IgD-negative memory B cell (primary cell): ENCODE results near the gene PCDH10. TPM values are rescaled to one million over a fixed set of nuclear protein-coding genes. Genes with fewer than 3 reads are reported as not detected.

Experiments
- H3K27ac Mint-ChIP-seq, 3 donors: one replicate each; pipeline ENCODE4 v1.8.0; 2020 to 2022; ENCODE audit warnings: mild to moderate bottlenecking in 3 of 3, mixed read lengths in 3 of 3, moderate library complexity in 1 of 3
- H3K27me3 Mint-ChIP-seq: one replicate; pipeline ENCODE4 v1.8.0; 2021; ENCODE audit warnings: mixed read lengths
- H3K36me3 Mint-ChIP-seq: one replicate; pipeline ENCODE4 v1.8.0; 2020; ENCODE audit warnings: mild to moderate bottlenecking, mixed read lengths
- H3K4me1 Mint-ChIP-seq, 3 donors: one replicate each; pipeline ENCODE4 v1.8.0; 2020 to 2022; ENCODE audit warnings: mixed read lengths in 3 of 3, mild to moderate bottlenecking in 1 of 3
- H3K4me3 Mint-ChIP-seq, 4 donors: one replicate each; pipeline ENCODE4 v1.8.0; 2020 to 2022; ENCODE audit warnings: mild to moderate bottlenecking in 4 of 4, mixed read lengths in 4 of 4, moderate library complexity in 3 of 4
- H3K9me3 Mint-ChIP-seq, 3 donors: one replicate each; pipeline ENCODE4 v1.8.0; 2020 to 2021; ENCODE audit warnings: mixed read lengths in 3 of 3, mild to moderate bottlenecking in 1 of 3
- polyA plus RNA-seq: library from polyadenylated mRNA; unstranded; fragments of 300-500 nt; fragmentation: Illumina TruSeq; gene quantifications from one replicate; pipeline ENCODE4 v1.2.3, GENCODE V29; 2021

Gene PCDH10
- polyA plus RNA-seq, 1 donor from 2014 or later, result not detected

- Mint-ChIP-seq H3K27ac (no peak overlapping the region), H3K4me3 (peak overlapping the region in 1 of 4 donors; percentile 83), H3K27me3 (peaks cover 48% of the 10 kb centered on the region)
Observed at GRCh38 chr4:133146574-133147241, 2.4 kb upstream of the PCDH10 start.

DNA sequence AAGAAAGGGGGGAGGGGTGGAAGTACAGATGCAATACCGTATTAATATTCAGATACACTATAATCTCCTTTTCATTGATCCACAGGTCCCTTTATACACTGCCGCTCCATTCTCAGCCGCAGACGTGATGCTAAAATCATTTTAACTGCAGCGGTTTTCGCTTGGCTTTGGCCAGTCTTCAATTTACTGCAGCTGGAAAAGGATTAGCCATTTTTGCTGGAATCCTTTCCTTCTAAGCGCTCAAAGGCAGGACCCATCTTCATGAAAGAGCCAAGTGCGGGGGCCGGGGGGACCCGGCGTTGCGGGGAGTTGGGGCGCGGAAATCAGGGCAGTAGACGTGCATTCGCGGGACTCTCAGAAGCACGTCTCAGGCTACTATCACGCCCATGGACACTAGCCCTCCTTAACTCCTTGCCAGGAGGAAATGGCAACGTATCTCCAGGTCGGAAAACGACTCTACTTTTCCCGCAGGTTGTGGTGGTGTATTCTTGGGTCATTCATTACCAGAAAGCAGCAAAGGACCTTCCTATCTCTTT is 1.7 kb upstream of the PCDH10 start:
- Mint-ChIP-seq H3K9me3 (peaks cover 0 to 2% (median 2%) of the 10 kb centered on the region in 3 donors), H3K4me1 (peaks cover 0 to 8% (median 4%) of the 10 kb centered on the region in 3 donors), H3K27ac (no peak overlapping the region), H3K27me3 (peaks cover 50% of the 10 kb centered on the region), H3K36me3 (no peaks in the 10 kb centered on the region), H3K4me3 (peak overlapping the region in 1 of 4 donors; percentile 83)

More at GRCh38 chr4:133146574-133147241, 2.4 kb upstream of the PCDH10 start:
- H3K36me3 Mint-ChIP-seq, result no peaks in the 10 kb centered on the region
- H3K9me3 Mint-ChIP-seq, result peaks cover 0 to 2% (median 2%) of the 10 kb centered on the region in 3 donors
- H3K4me1 Mint-ChIP-seq, result peaks cover 0 to 8% (median 4%) of the 10 kb centered on the region in 3 donors

- H3K9me3 Mint-ChIP-seq, result peaks cover 2 to 4% (median 2%) of the 10 kb centered on the region in 3 donors
- peak overlapping the region in 1 of 4 donors; percentile 37 for H3K4me3 Mint-ChIP-seq
- no peaks in the 10 kb centered on the region for H3K36me3 Mint-ChIP-seq
- H3K27me3 Mint-ChIP-seq, result peaks cover 53% of the 10 kb centered on the region
- H3K27ac Mint-ChIP-seq, result no peak overlapping the region
- H3K4me1 Mint-ChIP-seq, result peaks cover 0 to 8% (median 4%) of the 10 kb centered on the region in 3 donors
Observed at GRCh38 chr4:133147921-133148689, 989 bp upstream of the PCDH10 start.

- H3K27me3 Mint-ChIP-seq, result peaks cover 53% of the 10 kb centered on the region
- H3K36me3 Mint-ChIP-seq, result no peaks in the 10 kb centered on the region
- H3K4me1 Mint-ChIP-seq, result peaks cover 0 to 8% (median 4%) of the 10 kb centered on the region in 3 donors
- H3K9me3 Mint-ChIP-seq, result peaks cover 2 to 4% (median 2%) of the 10 kb centered on the region in 3 donors
- no peak overlapping the region for H3K4me3 Mint-ChIP-seq
- H3K27ac Mint-ChIP-seq, result no peak overlapping the region
Observed at GRCh38 chr4:133149364-133149695, 236 bp downstream of the PCDH10 start.

- Mint-ChIP-seq H3K9me3 (peaks cover 2 to 4% (median 2%) of the 10 kb centered on the region in 3 donors), H3K36me3 (no peaks in the 10 kb centered on the region), H3K27ac (peak overlapping the region in 1 of 3 donors; percentile 76), H3K4me3 (peak overlapping the region in 1 of 4 donors; percentile 45), H3K4me1 (peaks cover 0 to 8% (median 4%) of the 10 kb centered on the region in 3 donors), H3K27me3 (peaks cover 52% of the 10 kb centered on the region)
Observed at GRCh38 chr4:133149932-133150471, 908 bp downstream of the PCDH10 start.

- H3K9me3 Mint-ChIP-seq, result peaks cover 0 to 4% (median 2%) of the 10 kb centered on the region in 3 donors
- peaks cover 50% of the 10 kb centered on the region for H3K27me3 Mint-ChIP-seq
- H3K4me3 Mint-ChIP-seq, result peak overlapping the region in 1 of 4 donors; percentile 74
- H3K27ac Mint-ChIP-seq, result peak overlapping the region in 1 of 3 donors; percentile 76
- H3K36me3 Mint-ChIP-seq, result no peaks in the 10 kb centered on the region
- H3K4me1 Mint-ChIP-seq, result peaks cover 0 to 8% (median 4%) of the 10 kb centered on the region in 3 donors
Observed at GRCh38 chr4:133150486-133151340, 1.6 kb downstream of the PCDH10 start.

DNA sequence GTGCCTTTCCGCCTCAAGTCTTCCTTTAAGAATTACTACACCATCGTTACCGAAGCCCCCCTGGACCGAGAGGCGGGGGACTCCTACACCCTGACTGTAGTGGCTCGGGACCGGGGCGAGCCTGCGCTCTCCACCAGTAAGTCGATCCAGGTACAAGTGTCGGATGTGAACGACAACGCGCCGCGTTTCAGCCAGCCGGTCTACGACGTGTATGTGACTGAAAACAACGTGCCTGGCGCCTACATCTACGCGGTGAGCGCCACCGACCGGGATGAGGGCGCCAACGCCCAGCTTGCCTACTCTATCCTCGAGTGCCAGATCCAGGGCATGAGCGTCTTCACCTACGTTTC is 2.2 kb downstream of the PCDH10 start:
- H3K27me3 Mint-ChIP-seq, result peaks cover 44% of the 10 kb centered on the region
- no peak overlapping the region for H3K4me3 Mint-ChIP-seq
- H3K4me1 Mint-ChIP-seq, result peaks cover 0 to 8% (median 1%) of the 10 kb centered on the region in 3 donors
- H3K27ac Mint-ChIP-seq, result no peak overlapping the region
- no peaks in the 10 kb centered on the region for H3K36me3 Mint-ChIP-seq
- peaks cover 0 to 4% (median 0%) of the 10 kb centered on the region in 3 donors for H3K9me3 Mint-ChIP-seq

- Mint-ChIP-seq H3K4me3 (no peak overlapping the region), H3K36me3 (no peaks in the 10 kb centered on the region), H3K27me3 (peaks cover 42% of the 10 kb centered on the region), H3K9me3 (peaks cover 0 to 4% (median 0%) of the 10 kb centered on the region in 3 donors), H3K4me1 (peaks cover 0 to 8% (median 0%) of the 10 kb centered on the region in 3 donors), H3K27ac (no peak overlapping the region)
Observed at GRCh38 chr4:133151691-133152329, 2.7 kb downstream of the PCDH10 start.

DNA sequence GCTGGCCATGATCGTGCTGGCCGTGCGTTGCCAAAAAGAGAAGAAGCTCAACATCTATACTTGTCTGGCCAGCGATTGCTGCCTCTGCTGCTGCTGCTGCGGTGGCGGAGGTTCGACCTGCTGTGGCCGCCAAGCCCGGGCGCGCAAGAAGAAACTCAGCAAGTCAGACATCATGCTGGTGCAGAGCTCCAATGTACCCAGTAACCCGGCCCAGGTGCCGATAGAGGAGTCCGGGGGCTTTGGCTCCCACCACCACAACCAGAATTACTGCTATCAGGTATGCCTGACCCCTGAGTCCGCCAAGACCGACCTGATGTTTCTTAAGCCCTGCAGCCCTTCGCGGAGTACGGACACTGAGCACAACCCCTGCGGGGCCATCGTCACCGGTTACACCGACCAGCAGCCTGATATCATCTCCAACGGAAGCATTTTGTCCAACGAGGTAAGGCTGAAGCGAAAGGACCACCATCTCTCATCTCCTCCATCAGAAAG is 3.3 kb downstream of the PCDH10 start:
- peaks cover 37% of the 10 kb centered on the region for H3K27me3 Mint-ChIP-seq
- H3K9me3 Mint-ChIP-seq, result peaks cover 0 to 4% (median 0%) of the 10 kb centered on the region in 3 donors
- H3K4me3 Mint-ChIP-seq, result peak overlapping the region in 2 of 4 donors; percentile 21 to 52
- H3K4me1 Mint-ChIP-seq, result peaks cover 0 to 3% (median 0%) of the 10 kb centered on the region in 3 donors
- no peaks in the 10 kb centered on the region for H3K36me3 Mint-ChIP-seq
- H3K27ac Mint-ChIP-seq, result no peak overlapping the region

DNA sequence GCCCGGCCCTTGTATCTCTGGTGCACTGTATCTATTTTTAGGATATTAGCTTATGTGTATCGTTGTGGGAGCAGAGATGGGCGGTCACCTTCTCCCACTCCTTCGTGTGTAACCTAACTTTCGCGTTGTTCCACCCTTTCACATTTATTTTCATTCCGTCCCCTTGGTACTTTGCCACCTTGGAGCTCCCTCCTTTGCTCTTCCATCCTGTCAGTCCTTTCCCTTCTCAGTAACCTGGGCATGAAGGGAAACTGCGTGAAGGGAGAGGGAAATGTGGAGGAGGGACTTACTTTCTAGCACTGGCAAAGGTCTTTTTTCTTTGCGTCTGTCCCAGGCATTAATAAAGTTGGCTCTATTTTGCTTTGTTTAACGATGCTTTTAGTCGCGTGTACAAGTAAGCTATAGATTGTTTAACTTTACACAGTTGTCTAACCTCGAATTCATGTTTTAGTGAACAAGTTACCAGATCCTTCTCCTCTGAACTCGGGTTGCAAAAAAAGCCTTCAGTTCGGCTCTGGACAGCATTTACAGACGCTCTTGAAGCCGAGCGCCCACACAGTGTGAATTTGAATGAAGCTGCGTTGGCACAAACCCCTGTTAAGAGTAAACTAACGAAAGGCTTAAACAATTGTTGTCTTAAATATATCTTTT is 3.9 kb downstream of the PCDH10 start:
- peaks cover 0 to 4% (median 0%) of the 10 kb centered on the region in 3 donors for H3K9me3 Mint-ChIP-seq
- H3K36me3 Mint-ChIP-seq, result no peaks in the 10 kb centered on the region
- peak overlapping the region in 2 of 4 donors; percentile 21 to 52 for H3K4me3 Mint-ChIP-seq
- H3K27ac Mint-ChIP-seq, result no peak overlapping the region
- peaks cover 0 to 3% (median 0%) of the 10 kb centered on the region in 3 donors for H3K4me1 Mint-ChIP-seq
- peaks cover 34% of the 10 kb centered on the region for H3K27me3 Mint-ChIP-seq

- Mint-ChIP-seq H3K27me3 (peaks cover 18% of the 10 kb centered on the region), H3K9me3 (peaks cover 0 to 4% (median 0%) of the 10 kb centered on the region in 3 donors), H3K27ac (no peak overlapping the region), H3K4me1 (no peaks in the 10 kb centered on the region), H3K36me3 (no peaks in the 10 kb centered on the region), H3K4me3 (no peak overlapping the region)
Observed at GRCh38 chr4:133154725-133155124, 5.6 kb downstream of the PCDH10 start.

GRCh38 chr4:133156096-133156495 is 7.0 kb downstream of the PCDH10 start:
- H3K36me3 Mint-ChIP-seq, result no peaks in the 10 kb centered on the region
- H3K4me3 Mint-ChIP-seq, result no peak overlapping the region
- H3K27ac Mint-ChIP-seq, result no peak overlapping the region
- peaks cover 10% of the 10 kb centered on the region for H3K27me3 Mint-ChIP-seq
- H3K4me1 Mint-ChIP-seq, result no peaks in the 10 kb centered on the region
- H3K9me3 Mint-ChIP-seq, result peaks cover 0 to 4% (median 0%) of the 10 kb centered on the region in 3 donors

- H3K27ac Mint-ChIP-seq, result no peak overlapping the region
- H3K4me3 Mint-ChIP-seq, result no peak overlapping the region
- H3K4me1 Mint-ChIP-seq, result no peaks in the 10 kb centered on the region
Observed at GRCh38 chr4:133156556-133156955, 7.5 kb downstream of the PCDH10 start.

More at GRCh38 chr4:133156556-133156955, 7.5 kb downstream of the PCDH10 start:
- no peaks in the 10 kb centered on the region for H3K36me3 Mint-ChIP-seq
- peaks cover 6% of the 10 kb centered on the region for H3K27me3 Mint-ChIP-seq
- peaks cover 0 to 4% (median 0%) of the 10 kb centered on the region in 3 donors for H3K9me3 Mint-ChIP-seq
